Subcutaneous adipose tissue (tissue), 4 donors: Measurements from ENCODE around the gene TRIM24. TPM values are rescaled to one million over a fixed set of nuclear protein-coding genes. Genes with fewer than 3 reads are reported as not detected.

Experiments
- CTCF ChIP-seq: fragments of 450-650 bp; IDR thresholded peaks from one replicate; pipeline ENCODE4 v1.5.1; 2016; ENCODE audit warnings: low read depth, mild to moderate bottlenecking, control low read depth, antibody characterized with exemption, moderate library complexity
- total RNA-seq, 4 donors: library from RNA; depleted of rRNA; stranded (reverse); fragments of >200 nt; gene quantifications; one replicate each; pipeline ENCODE4 v1.1.0, GENCODE V29; 2016

TRIM24 gene
- total RNA-seq, 4 donors from 2014 or later = 11.7 to 18.8 (median 15.7) TPM

DNA sequence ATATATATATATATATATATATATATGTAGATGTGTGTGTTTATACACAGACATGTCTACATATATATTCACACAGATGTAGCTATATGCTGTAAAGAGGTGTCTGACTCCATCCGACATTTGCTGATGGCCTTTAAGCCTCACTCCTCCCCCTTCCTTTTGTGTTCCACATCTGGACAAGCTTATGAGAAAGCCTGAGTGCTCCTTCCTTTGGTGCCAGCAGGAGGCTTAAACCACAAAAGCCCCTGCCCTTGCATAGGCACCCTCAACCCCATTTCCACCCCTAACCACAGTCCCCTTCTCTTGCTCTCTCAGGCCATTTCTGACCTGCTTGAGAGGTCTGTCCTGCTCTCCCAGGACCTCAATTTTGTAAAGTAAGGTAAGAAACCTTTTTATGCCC is 142.4 kb downstream of the TRIM24 start:
- TF ChIP-seq CTCF = no peak

GRCh38 chr7:138603549-138604318 is 143.7 kb downstream of the TRIM24 start:
- TF ChIP-seq CTCF = no peak

- no peak for TF ChIP-seq CTCF
These were observed 146.2 kb downstream of the TRIM24 start for GRCh38 chr7:138606236-138606635.

GRCh38 chr7:138607216-138608126 is 147.4 kb downstream of the TRIM24 start:
- TF ChIP-seq CTCF = no peak

DNA sequence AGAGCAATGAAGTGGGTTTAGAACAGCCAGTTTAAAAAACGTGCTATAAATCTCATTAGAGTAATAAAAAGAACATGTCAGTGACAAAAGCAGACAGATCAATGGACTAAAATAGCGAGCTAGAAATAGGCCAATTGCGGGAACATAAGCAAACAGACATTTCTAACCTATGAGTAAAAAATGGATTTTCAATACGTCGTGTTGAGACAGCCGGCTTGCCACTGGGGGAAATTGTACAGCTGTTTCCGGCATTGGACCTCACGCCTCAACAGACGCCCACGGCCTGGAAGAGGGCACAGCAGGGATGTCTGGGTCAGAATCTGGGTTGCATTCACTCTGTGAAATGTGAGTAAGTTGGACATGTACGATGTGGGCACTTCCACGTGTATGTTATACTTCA is 148.2 kb downstream of the TRIM24 start:
- TF ChIP-seq CTCF = no peak

DNA sequence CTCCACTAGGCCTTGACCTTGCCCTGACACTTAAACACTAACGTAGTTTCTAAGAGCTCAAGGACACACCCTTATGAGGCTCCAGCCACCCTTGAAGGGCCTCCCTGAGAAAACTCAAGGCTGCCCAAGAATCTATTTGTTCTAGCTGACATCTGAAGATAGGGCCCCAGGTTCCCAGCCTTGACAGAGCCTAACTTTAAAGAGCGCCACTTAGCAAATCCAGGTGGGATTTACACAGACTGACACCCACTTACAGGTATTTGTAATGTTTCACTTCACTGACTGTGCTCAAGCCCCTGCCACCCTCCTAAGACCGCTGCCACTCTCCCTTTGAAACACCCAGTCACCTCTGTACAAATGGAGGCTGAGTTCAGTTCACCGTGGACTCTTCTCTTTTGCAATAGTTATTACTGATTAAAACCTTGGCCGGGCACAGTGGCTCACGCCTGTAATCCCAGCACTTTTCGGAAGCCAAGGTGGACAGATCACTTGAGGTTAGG is 150.7 kb downstream of the TRIM24 start:
- no peak for TF ChIP-seq CTCF

DNA sequence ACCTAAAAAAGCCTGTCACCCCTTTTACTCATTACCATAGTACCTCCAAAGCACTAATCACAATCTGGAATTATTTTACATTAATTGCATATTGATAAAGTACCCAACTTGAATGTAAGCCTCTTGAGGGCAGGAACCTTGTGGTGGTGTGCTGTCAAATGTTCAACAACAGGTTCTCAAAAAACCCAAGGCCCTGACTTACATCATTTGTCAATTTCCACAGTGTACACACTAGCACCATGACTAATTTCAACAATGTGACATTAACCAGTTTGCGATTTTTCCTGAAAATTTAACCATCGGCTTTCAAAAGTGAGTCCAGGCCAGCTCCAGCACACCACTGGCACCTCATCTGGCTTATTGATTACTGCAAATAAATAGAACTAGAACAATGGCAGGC is 153.6 kb downstream of the TRIM24 start:
- TF ChIP-seq CTCF = no peak
